WTC11 (cell line): Measurements from ENCODE around the gene SORCS2. TPM values are rescaled to one million over a fixed set of nuclear protein-coding genes. Genes with fewer than 3 reads are reported as not detected.

Experiments
- ATAC-seq: fragments of 200-7000 bp; cut with Tn5 transposase; 2 replicates; pipeline ENCODE4 v1.10.0; 2021; ENCODE audit warnings: mild to moderate bottlenecking, moderate library complexity
- CTCF ChIA-PET: fragments of 300-600 bp; sonication (Branson Sonifier 250); formaldehyde crosslinking; loops from one replicate; lab custom pipeline; 2021; ENCODE audit warnings: antibody characterized with exemption; lab: Charles Lee
- POLR2A ChIA-PET: fragments of 350-600 bp; sonication (Branson Sonifier 250); formaldehyde crosslinking; loops from one replicate; lab custom pipeline; 2021; ENCODE audit warnings: antibody characterized with exemption; lab: Charles Lee
- DNase-seq: peaks from one replicate; pipeline ENCODE4 v3.0.0; 2021; ENCODE audit warnings: low spot score
- H3K27ac Mint-ChIP-seq: 2 replicates; pipeline ENCODE4 v1.8.0; 2021; ENCODE audit warnings: mixed read lengths
- H3K27me3 Mint-ChIP-seq: 2 replicates; pipeline ENCODE4 v1.8.0; 2021; ENCODE audit warnings: low read depth, mild to moderate bottlenecking, moderate library complexity, mixed read lengths
- H3K36me3 Mint-ChIP-seq: 2 replicates; pipeline ENCODE4 v1.8.0; 2021; ENCODE audit warnings: mixed read lengths
- H3K4me1 Mint-ChIP-seq: 2 replicates; pipeline ENCODE4 v1.8.0; 2022; ENCODE audit warnings: mixed read lengths
- H3K4me3 Mint-ChIP-seq: 2 replicates; pipeline ENCODE4 v1.8.0; 2021; ENCODE audit warnings: mild to moderate bottlenecking, moderate library complexity, mixed read lengths
- H3K9me3 Mint-ChIP-seq: 2 replicates; pipeline ENCODE4 v1.8.0; 2021; ENCODE audit warnings: mixed read lengths
- ELF4 ChIP-seq: sonication (generic); formaldehyde crosslinking; IDR thresholded peaks from 2 replicates; pipeline ENCODE4 v1.8.1; 2022; ENCODE audit warnings: low read depth, mild to moderate bottlenecking, moderate library complexity, missing genetic modification reagents
- GRHL2 ChIP-seq: fragments of 250-450 bp; sonication (Bioruptor Pico); IDR thresholded peaks from 2 replicates; pipeline ENCODE4 v1.8.0; 2022; ENCODE audit warnings: mild to moderate bottlenecking, moderate library complexity; ENCODE audit not compliant: insufficient replicate concordance, severe bottlenecking
- IRF2 ChIP-seq: sonication (generic); formaldehyde crosslinking; IDR thresholded peaks from 2 replicates; pipeline ENCODE4 v1.8.0; 2022; ENCODE audit warnings: low read depth, missing genetic modification reagents, borderline replicate concordance
- KAT7 ChIP-seq: sonication (generic); formaldehyde crosslinking; IDR thresholded peaks from 2 replicates; pipeline ENCODE4 v1.8.1; 2023; ENCODE audit warnings: missing genetic modification reagents, mild to moderate bottlenecking, borderline replicate concordance
- MXD4 ChIP-seq: fragments of 250-450 bp; sonication (Bioruptor Pico); IDR thresholded peaks from 2 replicates; pipeline ENCODE4 v1.8.0; 2021; ENCODE audit warnings: mild to moderate bottlenecking, moderate library complexity, borderline replicate concordance
- NFE2L1 ChIP-seq: sonication (generic); formaldehyde crosslinking; IDR thresholded peaks from 2 replicates; pipeline ENCODE4 v1.8.1; 2023; ENCODE audit warnings: missing genetic modification reagents
- RELA ChIP-seq: sonication (generic); formaldehyde crosslinking; IDR thresholded peaks from 2 replicates; pipeline ENCODE4 v1.8.1; 2022; ENCODE audit warnings: missing genetic modification reagents, mild to moderate bottlenecking, borderline replicate concordance
- RORB ChIP-seq: fragments of 250-450 bp; sonication (Bioruptor Pico); IDR thresholded peaks from 2 replicates; pipeline ENCODE4 v1.9.0; 2021; ENCODE audit warnings: mild to moderate bottlenecking
- TEAD1 ChIP-seq: sonication (generic); formaldehyde crosslinking; IDR thresholded peaks from 2 replicates; pipeline ENCODE4 v1.8.0; 2022; ENCODE audit warnings: mild to moderate bottlenecking, missing genetic modification reagents
- ZNF121 ChIP-seq: sonication (generic); formaldehyde crosslinking; IDR thresholded peaks from 2 replicates; pipeline ENCODE4 v1.8.0; 2023; ENCODE audit warnings: missing genetic modification reagents
- ZNF138 ChIP-seq: sonication (generic); formaldehyde crosslinking; conservative IDR thresholded peaks from 2 replicates; pipeline ENCODE4 v1.8.1; 2022; ENCODE audit warnings: mild to moderate bottlenecking, moderate library complexity, missing genetic modification reagents
- ZNF317 ChIP-seq: sonication (generic); formaldehyde crosslinking; IDR thresholded peaks from 2 replicates; pipeline ENCODE4 v1.8.1; 2023; ENCODE audit warnings: low read depth, mild to moderate bottlenecking, moderate library complexity, missing genetic modification reagents, borderline replicate concordance
- total RNA-seq: library from RNA; stranded (reverse); gene quantifications from 3 replicates; pipeline ENCODE4 v1.2.3, GENCODE V29; 2021
- TF ChIP-seq, protein P1 (sequence below): sonication (generic); formaldehyde crosslinking; IDR thresholded peaks from 2 replicates; pipeline ENCODE4 v1.8.1; 2022; ENCODE audit warnings: low read depth, missing genetic modification reagents, borderline replicate concordance
- TF ChIP-seq, protein P2 (sequence below): sonication (generic); formaldehyde crosslinking; conservative IDR thresholded peaks from 2 replicates; pipeline ENCODE4 v1.8.1; 2023; ENCODE audit warnings: mild to moderate bottlenecking, low read depth, missing genetic modification reagents, moderate library complexity
- TF ChIP-seq, protein P3 (sequence below): sonication (generic); formaldehyde crosslinking; IDR thresholded peaks from 2 replicates; pipeline ENCODE4 v1.8.0; 2022; ENCODE audit warnings: mild to moderate bottlenecking, missing genetic modification reagents
- TF ChIP-seq, protein P4 (sequence below): sonication (generic); formaldehyde crosslinking; IDR thresholded peaks from 2 replicates; pipeline ENCODE4 v1.8.0; 2022; ENCODE audit warnings: mild to moderate bottlenecking, missing genetic modification reagents
- TF ChIP-seq, protein P5 (sequence below): sonication (generic); formaldehyde crosslinking; IDR thresholded peaks from 2 replicates; pipeline ENCODE4 v1.8.1; 2023; ENCODE audit warnings: mild to moderate bottlenecking, missing genetic modification reagents

Gene SORCS2
- total RNA-seq, 1 experiment from 2014 or later: 6.6 TPM

DNA sequence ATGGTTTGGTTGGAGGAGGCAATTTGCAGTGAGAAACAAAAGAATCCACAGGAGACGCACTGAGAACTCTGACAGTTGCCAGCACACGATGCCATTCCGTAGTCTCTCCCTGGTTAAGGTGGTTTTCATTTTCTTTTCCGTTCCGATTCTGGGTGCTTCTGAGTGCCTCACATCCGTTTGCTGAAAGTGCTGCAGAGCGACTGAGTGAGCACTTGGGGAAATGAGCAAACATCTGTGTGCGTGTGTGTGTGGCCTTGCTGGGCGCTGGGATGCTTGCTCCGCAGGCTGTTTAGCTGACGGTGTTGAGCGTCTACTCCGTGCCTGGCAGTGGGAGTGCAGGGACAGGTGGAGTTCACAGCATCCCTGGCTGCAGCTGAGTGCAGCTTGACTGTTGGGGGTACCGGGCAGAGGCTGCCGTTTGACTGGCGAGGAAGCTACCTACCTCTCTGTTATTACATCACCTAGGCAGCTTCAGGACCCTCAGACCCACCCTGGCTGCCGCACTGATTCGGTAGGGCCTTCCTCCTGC is 49.3 kb downstream of the SORCS2 start:
- ChIA-PET CTCF (interaction anchor here (1.5 kb wide), 1 partner anchor 94 kb away, joined by 9 read pairs; no protein-coding TSS in a partner anchor), POLR2A (no interaction called here)
- H3K27ac Mint-ChIP-seq: peak overlapping the region; percentile 51; the same call in 1 of the 2 replicates
- H3K36me3 Mint-ChIP-seq: no peaks in the 10 kb centered on the region
- no peak overlapping the region for H3K4me3 Mint-ChIP-seq
- ATAC-seq: no peak
- H3K9me3 Mint-ChIP-seq: peaks cover 11% of the 10 kb centered on the region
- no peak for DNase-seq
- TF ChIP-seq, protein P1, sequence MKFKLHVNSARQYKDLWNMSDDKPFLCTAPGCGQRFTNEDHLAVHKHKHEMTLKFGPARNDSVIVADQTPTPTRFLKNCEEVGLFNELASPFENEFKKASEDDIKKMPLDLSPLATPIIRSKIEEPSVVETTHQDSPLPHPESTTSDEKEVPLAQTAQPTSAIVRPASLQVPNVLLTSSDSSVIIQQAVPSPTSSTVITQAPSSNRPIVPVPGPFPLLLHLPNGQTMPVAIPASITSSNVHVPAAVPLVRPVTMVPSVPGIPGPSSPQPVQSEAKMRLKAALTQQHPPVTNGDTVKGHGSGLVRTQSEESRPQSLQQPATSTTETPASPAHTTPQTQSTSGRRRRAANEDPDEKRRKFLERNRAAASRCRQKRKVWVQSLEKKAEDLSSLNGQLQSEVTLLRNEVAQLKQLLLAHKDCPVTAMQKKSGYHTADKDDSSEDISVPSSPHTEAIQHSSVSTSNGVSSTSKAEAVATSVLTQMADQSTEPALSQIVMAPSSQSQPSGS (CRISPR knock-in tag): no peak
- TF ChIP-seq, protein P2, sequence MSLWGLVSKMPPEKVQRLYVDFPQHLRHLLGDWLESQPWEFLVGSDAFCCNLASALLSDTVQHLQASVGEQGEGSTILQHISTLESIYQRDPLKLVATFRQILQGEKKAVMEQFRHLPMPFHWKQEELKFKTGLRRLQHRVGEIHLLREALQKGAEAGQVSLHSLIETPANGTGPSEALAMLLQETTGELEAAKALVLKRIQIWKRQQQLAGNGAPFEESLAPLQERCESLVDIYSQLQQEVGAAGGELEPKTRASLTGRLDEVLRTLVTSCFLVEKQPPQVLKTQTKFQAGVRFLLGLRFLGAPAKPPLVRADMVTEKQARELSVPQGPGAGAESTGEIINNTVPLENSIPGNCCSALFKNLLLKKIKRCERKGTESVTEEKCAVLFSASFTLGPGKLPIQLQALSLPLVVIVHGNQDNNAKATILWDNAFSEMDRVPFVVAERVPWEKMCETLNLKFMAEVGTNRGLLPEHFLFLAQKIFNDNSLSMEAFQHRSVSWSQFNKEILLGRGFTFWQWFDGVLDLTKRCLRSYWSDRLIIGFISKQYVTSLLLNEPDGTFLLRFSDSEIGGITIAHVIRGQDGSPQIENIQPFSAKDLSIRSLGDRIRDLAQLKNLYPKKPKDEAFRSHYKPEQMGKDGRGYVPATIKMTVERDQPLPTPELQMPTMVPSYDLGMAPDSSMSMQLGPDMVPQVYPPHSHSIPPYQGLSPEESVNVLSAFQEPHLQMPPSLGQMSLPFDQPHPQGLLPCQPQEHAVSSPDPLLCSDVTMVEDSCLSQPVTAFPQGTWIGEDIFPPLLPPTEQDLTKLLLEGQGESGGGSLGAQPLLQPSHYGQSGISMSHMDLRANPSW (CRISPR knock-in tag): no peak
- no peak for TF ChIP-seq RORB (CRISPR knock-in tag)
- no peak for TF ChIP-seq ELF4 (CRISPR knock-in tag)
- TF ChIP-seq ZNF121: no peak
- TF ChIP-seq, protein P3, sequence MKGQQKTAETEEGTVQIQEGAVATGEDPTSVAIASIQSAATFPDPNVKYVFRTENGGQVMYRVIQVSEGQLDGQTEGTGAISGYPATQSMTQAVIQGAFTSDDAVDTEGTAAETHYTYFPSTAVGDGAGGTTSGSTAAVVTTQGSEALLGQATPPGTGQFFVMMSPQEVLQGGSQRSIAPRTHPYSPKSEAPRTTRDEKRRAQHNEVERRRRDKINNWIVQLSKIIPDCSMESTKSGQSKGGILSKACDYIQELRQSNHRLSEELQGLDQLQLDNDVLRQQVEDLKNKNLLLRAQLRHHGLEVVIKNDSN (CRISPR knock-in tag): no peak
- TF ChIP-seq, protein P4, sequence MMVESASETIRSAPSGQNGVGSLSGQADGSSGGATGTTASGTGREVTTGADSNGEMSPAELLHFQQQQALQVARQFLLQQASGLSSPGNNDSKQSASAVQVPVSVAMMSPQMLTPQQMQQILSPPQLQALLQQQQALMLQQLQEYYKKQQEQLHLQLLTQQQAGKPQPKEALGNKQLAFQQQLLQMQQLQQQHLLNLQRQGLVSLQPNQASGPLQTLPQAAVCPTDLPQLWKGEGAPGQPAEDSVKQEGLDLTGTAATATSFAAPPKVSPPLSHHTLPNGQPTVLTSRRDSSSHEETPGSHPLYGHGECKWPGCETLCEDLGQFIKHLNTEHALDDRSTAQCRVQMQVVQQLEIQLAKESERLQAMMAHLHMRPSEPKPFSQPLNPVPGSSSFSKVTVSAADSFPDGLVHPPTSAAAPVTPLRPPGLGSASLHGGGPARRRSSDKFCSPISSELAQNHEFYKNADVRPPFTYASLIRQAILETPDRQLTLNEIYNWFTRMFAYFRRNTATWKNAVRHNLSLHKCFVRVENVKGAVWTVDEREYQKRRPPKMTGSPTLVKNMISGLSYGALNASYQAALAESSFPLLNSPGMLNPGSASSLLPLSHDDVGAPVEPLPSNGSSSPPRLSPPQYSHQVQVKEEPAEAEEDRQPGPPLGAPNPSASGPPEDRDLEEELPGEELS (CRISPR knock-in tag): no peak
- no peak for TF ChIP-seq MXD4 (CRISPR knock-in tag)
- no peak for TF ChIP-seq TEAD1 (CRISPR knock-in tag)
- TF ChIP-seq ZNF138: no peak
- TF ChIP-seq, protein P5, sequence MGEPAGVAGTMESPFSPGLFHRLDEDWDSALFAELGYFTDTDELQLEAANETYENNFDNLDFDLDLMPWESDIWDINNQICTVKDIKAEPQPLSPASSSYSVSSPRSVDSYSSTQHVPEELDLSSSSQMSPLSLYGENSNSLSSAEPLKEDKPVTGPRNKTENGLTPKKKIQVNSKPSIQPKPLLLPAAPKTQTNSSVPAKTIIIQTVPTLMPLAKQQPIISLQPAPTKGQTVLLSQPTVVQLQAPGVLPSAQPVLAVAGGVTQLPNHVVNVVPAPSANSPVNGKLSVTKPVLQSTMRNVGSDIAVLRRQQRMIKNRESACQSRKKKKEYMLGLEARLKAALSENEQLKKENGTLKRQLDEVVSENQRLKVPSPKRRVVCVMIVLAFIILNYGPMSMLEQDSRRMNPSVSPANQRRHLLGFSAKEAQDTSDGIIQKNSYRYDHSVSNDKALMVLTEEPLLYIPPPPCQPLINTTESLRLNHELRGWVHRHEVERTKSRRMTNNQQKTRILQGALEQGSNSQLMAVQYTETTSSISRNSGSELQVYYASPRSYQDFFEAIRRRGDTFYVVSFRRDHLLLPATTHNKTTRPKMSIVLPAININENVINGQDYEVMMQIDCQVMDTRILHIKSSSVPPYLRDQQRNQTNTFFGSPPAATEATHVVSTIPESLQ: no peak
- no peak for TF ChIP-seq NFE2L1 (CRISPR knock-in tag)
- TF ChIP-seq KAT7 (CRISPR knock-in tag): no peak
- TF ChIP-seq RELA: no peak
- TF ChIP-seq ZNF317 (CRISPR knock-in tag): no peak
- TF ChIP-seq GRHL2 (CRISPR knock-in tag): no peak
- TF ChIP-seq IRF2 (CRISPR knock-in tag): no peak
- H3K4me1 Mint-ChIP-seq: no peaks in the 10 kb centered on the region
- no peaks in the 10 kb centered on the region for H3K27me3 Mint-ChIP-seq
